Neuronal stem cell (in vitro differentiated cells): ENCODE measurements around the gene RBFOX2.

Experiments
- DNase-seq: peaks from one replicate; pipeline ENCODE4 v3.0.0-alpha.2; 2013; ENCODE audit warnings: low spot score
- H2AFZ ChIP-seq: one replicate; pipeline ENCODE4 v1.6.1; 2013; ENCODE audit warnings: mild to moderate bottlenecking, low read length, inconsistent platforms
- H2AK5ac ChIP-seq: 2 replicates; pipeline ENCODE4 v1.6.1; 2013; ENCODE audit warnings: low read depth, mild to moderate bottlenecking, inconsistent platforms, low read length, moderate library complexity, mixed read lengths
- H2BK120ac ChIP-seq: 2 replicates; pipeline ENCODE4 v1.6.1; 2013; ENCODE audit warnings: low read depth, mild to moderate bottlenecking, inconsistent platforms, low read length, moderate library complexity, mixed read lengths
- H2BK12ac ChIP-seq: one replicate; pipeline ENCODE4 v1.6.1; 2013; ENCODE audit warnings: low read length, inconsistent platforms
- H2BK15ac ChIP-seq: 2 replicates; pipeline ENCODE4 v1.6.1; 2013; ENCODE audit warnings: mild to moderate bottlenecking, low read length, inconsistent platforms, mixed read lengths
- H2BK5ac ChIP-seq: one replicate; pipeline ENCODE4 v1.6.1; 2013; ENCODE audit warnings: inconsistent platforms, mild to moderate bottlenecking, low read length, moderate library complexity
- H3K14ac ChIP-seq: one replicate; pipeline ENCODE4 v1.6.1; 2013; ENCODE audit warnings: low read length, inconsistent platforms
- H3K18ac ChIP-seq: 2 replicates; pipeline ENCODE4 v1.6.1; 2013; ENCODE audit warnings: low read length, inconsistent platforms
- H3K23ac ChIP-seq: 2 replicates; pipeline ENCODE4 v1.6.1; 2013; ENCODE audit warnings: low read depth, mild to moderate bottlenecking, mixed read lengths, low read length, inconsistent platforms; ENCODE audit not compliant: poor library complexity
- H3K27ac ChIP-seq: replicated peaks from 3 replicates; pipeline ENCODE4 v1.5.1; 2013; ENCODE audit warnings: low read length, inconsistent platforms
- H3K27me3 ChIP-seq, 3 experiments: 2 replicates each; pipeline ENCODE4 v1.6.1; 2013; ENCODE audit warnings: low read length in 3 of 3, mild to moderate bottlenecking in 2 of 3, inconsistent platforms in 1 of 3, low read depth in 1 of 3, mixed read lengths in 1 of 3, moderate library complexity in 1 of 3; ENCODE audit not compliant: control insufficient read depth in 3 of 3, insufficient read depth in 3 of 3
- H3K36me3 ChIP-seq, 2 donors: replicated peaks in 1 of 2; 2 replicates each; pipeline ENCODE4 v1.6.1; 2013; ENCODE audit warnings: low read length in 2 of 2; ENCODE audit not compliant: control insufficient read depth in 2 of 2, insufficient read depth in 2 of 2
- H3K4ac ChIP-seq: 2 replicates; pipeline ENCODE4 v1.6.1; 2013; ENCODE audit warnings: inconsistent platforms, mild to moderate bottlenecking, low read length, moderate library complexity
- H3K4me1 ChIP-seq, 2 donors: 1 replicate in 1 of 2; 2 replicates in 1 of 2; pipeline ENCODE4 v1.6.1; 2013; ENCODE audit warnings: low read length in 2 of 2, low read depth in 1 of 2; ENCODE audit not compliant: control insufficient read depth in 2 of 2, insufficient read depth in 1 of 2
- H3K4me2 ChIP-seq: one replicate; pipeline ENCODE4 v1.6.1; 2013; ENCODE audit warnings: mild to moderate bottlenecking, low read length, inconsistent platforms; ENCODE audit not compliant: insufficient read depth, poor library complexity, severe bottlenecking
- H3K4me3 ChIP-seq, 2 donors: 2 replicates each; pipeline ENCODE4 v1.5.1; 2013; ENCODE audit warnings: low read length in 2 of 2, mild to moderate bottlenecking in 2 of 2, inconsistent platforms in 1 of 2, moderate library complexity in 1 of 2
- H3K79me1 ChIP-seq: one replicate; pipeline ENCODE4 v1.6.1; 2013; ENCODE audit warnings: low read depth, mild to moderate bottlenecking, inconsistent platforms, low read length, moderate library complexity
- H3K9ac ChIP-seq: one replicate; pipeline ENCODE4 v1.6.1; 2013; ENCODE audit warnings: mild to moderate bottlenecking, low read depth, low read length, inconsistent platforms; ENCODE audit not compliant: poor library complexity
- H3K9me3 ChIP-seq, 2 donors: replicated peaks in 1 of 2; 2 replicates each; pipeline versions ENCODE3 to v1.6.1; 2013; ENCODE audit warnings: low read length in 2 of 2, mild to moderate bottlenecking in 2 of 2, inconsistent platforms in 1 of 2, low read depth in 1 of 2, mixed read lengths in 1 of 2, moderate library complexity in 1 of 2; ENCODE audit not compliant: control insufficient read depth in 2 of 2, insufficient read depth in 1 of 2
- H4K8ac ChIP-seq: one replicate; pipeline ENCODE4 v1.6.1; 2013; ENCODE audit warnings: low read depth, mild to moderate bottlenecking, inconsistent platforms, low read length, moderate library complexity
- H4K91ac ChIP-seq: one replicate; pipeline ENCODE4 v1.6.1; 2013; ENCODE audit warnings: low read length, low read depth, mild to moderate bottlenecking, inconsistent platforms; ENCODE audit not compliant: poor library complexity
- WGBS, 2 donors: extraction: QIAGEN DNeasy Blood & Tissue Kit; methylation state at CpG; one replicate each; pipeline ENCODE4 v1.1.7; 2013; ENCODE audit warnings: missing lambda C conversion rate in 2 of 2, mixed read lengths in 1 of 2; ENCODE audit not compliant: insufficient read length in 2 of 2, insufficient replicate concordance in 1 of 2; ENCODE audit errors: extremely low coverage in 2 of 2; 5-methylcytosine and 5-hydroxymethylcytosine counted together

Gene RBFOX2

GRCh38 chr22:35735542-35735941 lies 293.1 kb downstream of the RBFOX2 start:
- H3K18ac ChIP-seq: no peak overlapping the region
- H3K9ac ChIP-seq: no peak overlapping the region
- no peak overlapping the region for H3K4me3 ChIP-seq
- no peak overlapping the region for H3K27ac ChIP-seq
- no peak overlapping the region for H2BK5ac ChIP-seq
- no peaks in the 10 kb centered on the region for H3K27me3 ChIP-seq
- H3K14ac ChIP-seq: no peak overlapping the region
- H2AFZ ChIP-seq: no peak overlapping the region
- no peak overlapping the region for H2BK15ac ChIP-seq
- H3K4me1 ChIP-seq: no peaks in the 10 kb centered on the region
- no peak overlapping the region for H3K23ac ChIP-seq
- no peak overlapping the region for H3K4me2 ChIP-seq
- H2AK5ac ChIP-seq: no peak overlapping the region
- H2BK120ac ChIP-seq: no peak overlapping the region
- H4K91ac ChIP-seq: no peak overlapping the region
- H3K79me1 ChIP-seq: no peaks in the 10 kb centered on the region
- no peak for DNase-seq
- peaks cover 6 to 30% of the 10 kb centered on the region in 2 donors for H3K36me3 ChIP-seq
- no peak overlapping the region for H3K4ac ChIP-seq
- no CpG with 5 or more reads among the region's 1 CpG for WGBS, 2 donors
- H3K9me3 ChIP-seq: peaks cover 0 to 7% of the 10 kb centered on the region in 2 donors
- H2BK12ac ChIP-seq: no peak overlapping the region
- H4K8ac ChIP-seq: no peak overlapping the region

- H3K9me3 ChIP-seq: peaks cover 0 to 7% of the 10 kb centered on the region in 2 donors
- no peaks in the 10 kb centered on the region for H3K27me3 ChIP-seq
- H3K14ac ChIP-seq: no peak overlapping the region
- no peak overlapping the region for H3K4ac ChIP-seq
- no peak overlapping the region for H2AFZ ChIP-seq
- no peak overlapping the region for H2BK120ac ChIP-seq
- H2BK15ac ChIP-seq: no peak overlapping the region
- H3K36me3 ChIP-seq: peaks cover 3 to 19% of the 10 kb centered on the region in 2 donors
- WGBS, 2 donors: no CpG with 5 or more reads among the region's 7 CpGs
- no peak overlapping the region for H3K18ac ChIP-seq
- no peak overlapping the region for H2BK12ac ChIP-seq
- no peak overlapping the region for H3K9ac ChIP-seq
- H3K27ac ChIP-seq: no peak overlapping the region
- no peak overlapping the region for H3K4me2 ChIP-seq
- H4K8ac ChIP-seq: no peak overlapping the region
- no peaks in the 10 kb centered on the region for H3K79me1 ChIP-seq
- no peak for DNase-seq
- H3K23ac ChIP-seq: no peak overlapping the region
- H3K4me1 ChIP-seq: no peaks in the 10 kb centered on the region
- no peak overlapping the region for H2AK5ac ChIP-seq
- H4K91ac ChIP-seq: no peak overlapping the region
- no peak overlapping the region for H3K4me3 ChIP-seq
- H2BK5ac ChIP-seq: no peak overlapping the region
Observed at GRCh38 chr22:35734517-35734827, 294.2 kb downstream of the RBFOX2 start.

- no peak overlapping the region for H2BK5ac ChIP-seq
- H3K23ac ChIP-seq: no peak overlapping the region
- no peaks in the 10 kb centered on the region for H3K4me1 ChIP-seq
- no peaks in the 10 kb centered on the region for H3K27me3 ChIP-seq
- H4K8ac ChIP-seq: no peak overlapping the region
- no peak overlapping the region for H3K4ac ChIP-seq
- no peak overlapping the region for H2AK5ac ChIP-seq
- no peak for DNase-seq
- WGBS, 2 donors: no CpG with 5 or more reads among the region's 7 CpGs
- H2AFZ ChIP-seq: no peak overlapping the region
- no peak overlapping the region for H3K14ac ChIP-seq
- H2BK12ac ChIP-seq: no peak overlapping the region
- peaks cover 1 to 14% of the 10 kb centered on the region in 2 donors for H3K36me3 ChIP-seq
- no peak overlapping the region for H3K4me3 ChIP-seq
- no peak overlapping the region for H3K4me2 ChIP-seq
- H3K9ac ChIP-seq: no peak overlapping the region
- H3K18ac ChIP-seq: no peak overlapping the region
- H3K27ac ChIP-seq: no peak overlapping the region
- H2BK15ac ChIP-seq: no peak overlapping the region
- no peak overlapping the region for H2BK120ac ChIP-seq
- no peak overlapping the region for H4K91ac ChIP-seq
- H3K79me1 ChIP-seq: no peaks in the 10 kb centered on the region
- H3K9me3 ChIP-seq: peaks cover 0 to 7% of the 10 kb centered on the region in 2 donors
Observed at GRCh38 chr22:35733791-35734516, 294.7 kb downstream of the RBFOX2 start.

GRCh38 chr22:35733036-35733435 lies 295.6 kb downstream of the RBFOX2 start:
- no peaks in the 10 kb centered on the region for H3K79me1 ChIP-seq
- no peak overlapping the region for H3K4me2 ChIP-seq
- H3K4ac ChIP-seq: no peak overlapping the region
- H4K8ac ChIP-seq: no peak overlapping the region
- no peak overlapping the region for H2BK120ac ChIP-seq
- WGBS, 2 donors: no CpG with 5 or more reads among the region's 10 CpGs
- H3K4me3 ChIP-seq: no peak overlapping the region
- no peak overlapping the region for H2BK5ac ChIP-seq
- H3K14ac ChIP-seq: no peak overlapping the region
- no peak overlapping the region for H3K18ac ChIP-seq
- DNase-seq: no peak
- H3K4me1 ChIP-seq: no peaks in the 10 kb centered on the region
- no peak overlapping the region for H2BK12ac ChIP-seq
- H2BK15ac ChIP-seq: no peak overlapping the region
- H2AFZ ChIP-seq: no peak overlapping the region
- no peaks in the 10 kb centered on the region for H3K27me3 ChIP-seq
- peaks cover 0 to 7% of the 10 kb centered on the region in 2 donors for H3K9me3 ChIP-seq
- peaks cover 0 to 5% of the 10 kb centered on the region in 2 donors for H3K36me3 ChIP-seq
- H4K91ac ChIP-seq: no peak overlapping the region
- H3K9ac ChIP-seq: no peak overlapping the region
- H3K23ac ChIP-seq: no peak overlapping the region
- H3K27ac ChIP-seq: no peak overlapping the region
- no peak overlapping the region for H2AK5ac ChIP-seq
